ENCODE data around the gene CLDN5. TPM values are rescaled to one million over a fixed set of nuclear protein-coding genes. Genes with fewer than 3 reads are reported as not detected.

The CLDN5 gene
- total RNA-seq, 1 donor from 2014 or later: not detected

DNA sequence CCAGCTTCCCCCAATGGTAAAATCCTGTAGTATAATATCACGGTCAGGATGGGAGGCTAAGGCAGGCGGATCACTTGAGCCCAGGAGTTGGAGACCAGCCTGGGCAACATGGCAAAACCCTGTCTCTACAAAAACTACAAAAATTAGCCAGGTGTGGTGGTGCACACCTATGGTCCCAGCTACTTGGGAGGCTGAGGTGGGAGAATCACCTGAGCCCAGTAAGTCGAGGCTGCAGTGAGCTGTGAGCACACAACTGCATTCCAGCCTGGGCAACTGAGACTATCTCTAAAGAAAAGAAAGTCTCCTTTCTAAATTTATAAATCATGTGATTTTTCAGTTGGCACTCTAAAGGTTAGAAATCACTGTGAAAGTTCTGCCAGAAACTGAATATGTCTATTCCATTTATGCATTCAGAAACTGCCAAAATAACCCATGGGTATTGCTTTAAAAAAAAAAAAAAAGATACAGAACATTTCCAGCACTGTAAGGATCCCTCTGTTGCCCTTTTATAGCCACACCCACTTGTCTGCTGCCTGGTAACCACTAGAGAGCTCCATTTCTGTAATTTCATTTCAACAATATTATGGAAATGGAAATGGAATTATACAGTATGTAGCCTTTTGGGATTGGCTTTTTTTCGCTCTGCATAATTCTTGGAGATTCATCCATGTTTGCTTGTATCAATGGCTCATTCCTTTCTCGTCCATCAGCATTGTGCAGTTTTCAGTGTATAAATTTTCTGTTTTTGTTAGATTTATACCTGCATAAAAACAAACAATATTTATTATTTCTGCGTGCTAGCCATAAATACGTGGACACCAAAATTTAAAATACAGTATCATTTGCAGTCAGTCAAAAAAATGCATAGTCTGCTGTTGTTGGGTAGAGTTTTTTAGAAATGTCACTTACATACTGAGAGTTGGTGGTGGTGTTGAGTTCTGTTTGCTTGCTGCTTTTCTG lies 35.0 kb downstream of the CLDN5 start:
- no peaks in the 10 kb centered on the region for H3K36me3 Mint-ChIP-seq (ENCODE audit: low read depth, unreplicated experiment)
- Histone ChIP-seq H3K27ac (ENCODE audit: low read depth, low read length) (no peak overlapping the region), H3K9ac (ENCODE audit: low read length) (no peak overlapping the region), H3K4me3 (ENCODE audit: insufficient read depth, low read depth, low read length) (no peak overlapping the region), H4K20me1 (ENCODE audit: insufficient read depth, low read length) (no peaks in the 10 kb centered on the region), H3K4me2 (ENCODE audit: low read length) (no peak overlapping the region), H3K9me3 (ENCODE audit: insufficient read depth, low read depth, low read length) (no peaks in the 10 kb centered on the region), H3K27me3 (ENCODE audit: insufficient read depth, low read length) (no peaks in the 10 kb centered on the region), H2AFZ (ENCODE audit: low read depth, low read length) (no peak overlapping the region), H3K36me3 (ENCODE audit: insufficient read depth, low read length) (no peaks in the 10 kb centered on the region), H3K79me2 (ENCODE audit: insufficient read depth, low read length) (no peaks in the 10 kb centered on the region), H3K4me1 (ENCODE audit: insufficient read depth, low read length) (no peaks in the 10 kb centered on the region)
- TF ChIP-seq CTCF (IDR thresholded peaks at IDR 0.05; ENCODE audit: insufficient read depth, low read depth, low read length) (no peak), EZH2 (IDR thresholded peaks at IDR 0.05; ENCODE audit: insufficient read depth, low read length) (no peak)
- H3K4me1 Mint-ChIP-seq (ENCODE audit: low read depth, unreplicated experiment): no peaks in the 10 kb centered on the region
- no peak for DNase-seq (ENCODE audit: low read depth)
- no peak overlapping the region for H3K4me3 Mint-ChIP-seq (ENCODE audit: unreplicated experiment)
- H3K27me3 Mint-ChIP-seq (ENCODE audit: low read depth, unreplicated experiment): no peaks in the 10 kb centered on the region
- no peaks in the 10 kb centered on the region for H3K9me3 Mint-ChIP-seq (ENCODE audit: unreplicated experiment)
- H3K27ac Mint-ChIP-seq (ENCODE audit: unreplicated experiment): no peak overlapping the region
- no peak for FAIRE-seq

GRCh38 chr22:19488285-19488684 lies 35.9 kb downstream of the CLDN5 start:
- no peaks in the 10 kb centered on the region for H3K4me1 Mint-ChIP-seq (ENCODE audit: low read depth, unreplicated experiment)
- H3K4me2 ChIP-seq (ENCODE audit: low read length): no peak overlapping the region
- no peaks in the 10 kb centered on the region for H3K27me3 Mint-ChIP-seq (ENCODE audit: low read depth, unreplicated experiment)
- DNase-seq (ENCODE audit: low read depth) (no peak), FAIRE-seq (no peak)
- H4K20me1 ChIP-seq (ENCODE audit: insufficient read depth, low read length): no peaks in the 10 kb centered on the region
- H3K79me2 ChIP-seq (ENCODE audit: insufficient read depth, low read length): no peaks in the 10 kb centered on the region
- TF ChIP-seq EZH2 (IDR thresholded peaks at IDR 0.05; ENCODE audit: insufficient read depth, low read length) (no peak), CTCF (IDR thresholded peaks at IDR 0.05; ENCODE audit: insufficient read depth, low read depth, low read length) (no peak)
- H3K9me3 Mint-ChIP-seq (ENCODE audit: unreplicated experiment): no peaks in the 10 kb centered on the region
- no peaks in the 10 kb centered on the region for H3K27me3 ChIP-seq (ENCODE audit: insufficient read depth, low read length)
- no peak overlapping the region for H3K4me3 Mint-ChIP-seq (ENCODE audit: unreplicated experiment)
- no peak overlapping the region for H3K27ac ChIP-seq (ENCODE audit: low read depth, low read length)
- H3K4me3 ChIP-seq (ENCODE audit: insufficient read depth, low read depth, low read length): no peak overlapping the region
- H3K4me1 ChIP-seq (ENCODE audit: insufficient read depth, low read length): no peaks in the 10 kb centered on the region
- no peak overlapping the region for H2AFZ ChIP-seq (ENCODE audit: low read depth, low read length)
- H3K9ac ChIP-seq (ENCODE audit: low read length): no peak overlapping the region
- H3K36me3 Mint-ChIP-seq (ENCODE audit: low read depth, unreplicated experiment): no peaks in the 10 kb centered on the region
- H3K36me3 ChIP-seq (ENCODE audit: insufficient read depth, low read length): no peaks in the 10 kb centered on the region
- no peak overlapping the region for H3K27ac Mint-ChIP-seq (ENCODE audit: unreplicated experiment)
- no peaks in the 10 kb centered on the region for H3K9me3 ChIP-seq (ENCODE audit: insufficient read depth, low read depth, low read length)

Measured in astrocyte (in vitro differentiated cells and primary cell).